ENCODE measurements around the gene KLF4.

KLF4 gene

GRCh38 chr9:107487521-107488374, 1.8 kb downstream of the KLF4 start:
- no peak for DNase-seq (ENCODE audit: low read depth, low spot score)

- no peak for DNase-seq (ENCODE audit: low read depth, low spot score)
Observed at GRCh38 chr9:107486674-107487520, 2.7 kb downstream of the KLF4 start.

- DNase-seq (ENCODE audit: low read depth, low spot score), result no peak
Observed at GRCh38 chr9:107485458-107486043, 4.0 kb downstream of the KLF4 start.

GRCh38 chr9:107484117-107484723, 5.3 kb downstream of the KLF4 start:
- peak; percentile 58 for DNase-seq (ENCODE audit: low read depth, low spot score)

GRCh38 chr9:107483666-107484065, 5.9 kb downstream of the KLF4 start:
- DNase-seq (ENCODE audit: low read depth, low spot score), result no peak

- DNase-seq (ENCODE audit: low read depth, low spot score), result no peak
Observed at GRCh38 chr9:107481035-107481434, 8.5 kb downstream of the KLF4 start.

- no peak for DNase-seq (ENCODE audit: low read depth, low spot score)
Observed at GRCh38 chr9:107480386-107480789, 9.2 kb downstream of the KLF4 start.

- no peak for DNase-seq (ENCODE audit: low read depth, low spot score)
Observed at GRCh38 chr9:107478805-107479204, 10.8 kb downstream of the KLF4 start.

- DNase-seq (ENCODE audit: low read depth, low spot score), result no peak
Observed at GRCh38 chr9:107474124-107474523, 15.4 kb downstream of the KLF4 start.

- no peak for DNase-seq (ENCODE audit: low read depth, low spot score)
Observed at GRCh38 chr9:107472581-107473340, 16.8 kb downstream of the KLF4 start.

- no peak for DNase-seq (ENCODE audit: low read depth, low spot score)
Observed at GRCh38 chr9:107471552-107471951, 18.0 kb downstream of the KLF4 start.

- DNase-seq (ENCODE audit: low read depth, low spot score), result no peak
Observed at GRCh38 chr9:107467416-107467815, 22.2 kb downstream of the KLF4 start.

GRCh38 chr9:107466826-107467225, 22.7 kb downstream of the KLF4 start:
- no peak for DNase-seq (ENCODE audit: low read depth, low spot score)

GRCh38 chr9:107465467-107466451, 23.8 kb downstream of the KLF4 start:
- DNase-seq (ENCODE audit: low read depth, low spot score), result no peak

GRCh38 chr9:107464516-107464915, 25.1 kb downstream of the KLF4 start:
- no peak for DNase-seq (ENCODE audit: low read depth, low spot score)

- DNase-seq (ENCODE audit: low read depth, low spot score), result no peak
Observed at GRCh38 chr9:107462691-107463090, 26.9 kb downstream of the KLF4 start.

GRCh38 chr9:107460153-107461023, 29.2 kb downstream of the KLF4 start:
- DNase-seq (ENCODE audit: low read depth, low spot score), result no peak

- no peak for DNase-seq (ENCODE audit: low read depth, low spot score)
Observed at GRCh38 chr9:107455425-107456135, 34.0 kb downstream of the KLF4 start.
